Hepatocyte (in vitro differentiated cells): ENCODE measurements around the gene DHRS3.

Experiments used
- EZH2 ChIP-seq: fragments of 200-600 bp; sonication (generic); IDR thresholded peaks from 2 replicates; pipeline ENCODE4 v1.6.1; 2016; ENCODE audit warnings: antibody characterized with exemption, mild to moderate bottlenecking, borderline replicate concordance
- TF ChIP-seq, protein P1 (sequence below): fragments of 200-600 bp; sonication (generic); IDR thresholded peaks from 2 replicates; pipeline ENCODE4 v1.5.1; 2016; ENCODE audit warnings: antibody characterized with exemption, mild to moderate bottlenecking; ENCODE audit not compliant: poor library complexity

DNA sequence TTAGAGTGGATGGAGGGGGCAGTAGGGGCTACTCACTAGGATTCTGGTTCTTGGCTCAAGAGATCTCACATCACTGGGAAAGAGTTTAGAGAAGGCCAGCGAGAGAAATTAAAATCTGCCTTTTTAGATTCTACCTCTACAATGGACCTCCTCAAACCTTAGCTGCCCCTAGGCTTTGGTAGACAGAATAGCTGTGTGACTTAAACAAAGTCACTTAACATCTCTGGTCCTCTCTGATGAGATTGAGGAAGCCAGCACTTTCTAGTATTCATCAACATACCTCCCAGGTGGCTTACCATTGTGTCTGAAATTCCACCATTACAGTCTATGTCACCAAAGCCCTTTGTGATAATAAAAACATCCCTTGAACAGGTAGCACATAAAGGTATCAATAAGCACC is 44.5 kb upstream of the DHRS3 start:
- TF ChIP-seq, protein P1, sequence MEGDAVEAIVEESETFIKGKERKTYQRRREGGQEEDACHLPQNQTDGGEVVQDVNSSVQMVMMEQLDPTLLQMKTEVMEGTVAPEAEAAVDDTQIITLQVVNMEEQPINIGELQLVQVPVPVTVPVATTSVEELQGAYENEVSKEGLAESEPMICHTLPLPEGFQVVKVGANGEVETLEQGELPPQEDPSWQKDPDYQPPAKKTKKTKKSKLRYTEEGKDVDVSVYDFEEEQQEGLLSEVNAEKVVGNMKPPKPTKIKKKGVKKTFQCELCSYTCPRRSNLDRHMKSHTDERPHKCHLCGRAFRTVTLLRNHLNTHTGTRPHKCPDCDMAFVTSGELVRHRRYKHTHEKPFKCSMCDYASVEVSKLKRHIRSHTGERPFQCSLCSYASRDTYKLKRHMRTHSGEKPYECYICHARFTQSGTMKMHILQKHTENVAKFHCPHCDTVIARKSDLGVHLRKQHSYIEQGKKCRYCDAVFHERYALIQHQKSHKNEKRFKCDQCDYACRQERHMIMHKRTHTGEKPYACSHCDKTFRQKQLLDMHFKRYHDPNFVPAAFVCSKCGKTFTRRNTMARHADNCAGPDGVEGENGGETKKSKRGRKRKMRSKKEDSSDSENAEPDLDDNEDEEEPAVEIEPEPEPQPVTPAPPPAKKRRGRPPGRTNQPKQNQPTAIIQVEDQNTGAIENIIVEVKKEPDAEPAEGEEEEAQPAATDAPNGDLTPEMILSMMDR: no peak
- TF ChIP-seq EZH2: no peak
